ENCODE results near the gene TBC1D22A.
A peak's percentile ranks its signal among the peaks of the same experiment; 100 is the strongest.

TBC1D22A gene

GRCh38 chr22:47201186-47201995, 438.9 kb downstream of the TBC1D22A start:
- DNase-seq (ENCODE audit: low spot score), result no peak

GRCh38 chr22:47201996-47202818, 439.8 kb downstream of the TBC1D22A start:
- DNase-seq (ENCODE audit: low spot score), result no peak

GRCh38 chr22:47202819-47203553, 440.5 kb downstream of the TBC1D22A start:
- DNase-seq (ENCODE audit: low spot score), result no peak

- DNase-seq (ENCODE audit: low spot score), result no peak
Measured at GRCh38 chr22:47203554-47203991, 441.1 kb downstream of the TBC1D22A start.

GRCh38 chr22:47204002-47204979, 441.8 kb downstream of the TBC1D22A start:
- DNase-seq (ENCODE audit: low spot score), result no peak

- no peak for DNase-seq (ENCODE audit: low spot score)
Measured at GRCh38 chr22:47205081-47205491, 442.6 kb downstream of the TBC1D22A start.

GRCh38 chr22:47205554-47205953, 443.1 kb downstream of the TBC1D22A start:
- DNase-seq (ENCODE audit: low spot score), result no peak

- no peak for DNase-seq (ENCODE audit: low spot score)
Measured at GRCh38 chr22:47206164-47206563, 443.7 kb downstream of the TBC1D22A start.

- DNase-seq (ENCODE audit: low spot score), result no peak
Measured at GRCh38 chr22:47206666-47207218, 444.3 kb downstream of the TBC1D22A start.

GRCh38 chr22:47207387-47207786, 444.9 kb downstream of the TBC1D22A start:
- DNase-seq (ENCODE audit: low spot score), result no peak

GRCh38 chr22:47207846-47208554, 445.6 kb downstream of the TBC1D22A start:
- no peak for DNase-seq (ENCODE audit: low spot score)

GRCh38 chr22:47208630-47209029, 446.2 kb downstream of the TBC1D22A start:
- no peak for DNase-seq (ENCODE audit: low spot score)

- DNase-seq (ENCODE audit: low spot score), result no peak
Measured at GRCh38 chr22:47209040-47209514, 446.6 kb downstream of the TBC1D22A start.

GRCh38 chr22:47209547-47210023, 447.1 kb downstream of the TBC1D22A start:
- DNase-seq (ENCODE audit: low spot score), result no peak

GRCh38 chr22:47210112-47210657, 447.7 kb downstream of the TBC1D22A start:
- DNase-seq (ENCODE audit: low spot score), result no peak

GRCh38 chr22:47210686-47211085, 448.2 kb downstream of the TBC1D22A start:
- DNase-seq (ENCODE audit: low spot score), result no peak

- peak; percentile 67 for DNase-seq (ENCODE audit: low spot score)
Measured at GRCh38 chr22:47213571-47214230, 451.3 kb downstream of the TBC1D22A start.

- DNase-seq (ENCODE audit: low spot score), result no peak
Measured at GRCh38 chr22:47215851-47216250, 453.4 kb downstream of the TBC1D22A start.

- DNase-seq (ENCODE audit: low spot score), result no peak
Measured at GRCh38 chr22:47218671-47219070, 456.2 kb downstream of the TBC1D22A start.

All from COLO829 (cell line).